Stimulated activated naive CD4-positive, alpha-beta T cell (primary cell): ENCODE measurements around the gene COPZ2.
"Not testable (repeated sequence)": the region's sequence is repeated elsewhere in the genome, so short reads cannot be mapped to it uniquely, and the experiment has no call there.

Source experiments
- DNase-seq, 6 experiments: peaks; one replicate each; lab custom pipeline; 2025; lab: John Stamatoyannopoulos, UW

Gene COPZ2

GRCh38 chr17:48037036-48037837 is at the start of gene COPZ2:
Gene COPZ2, minus strand, starts transcription at chr17:48037797. Its CDS starts 20 bp downstream, at chr17:48037777.
- peak; percentile 42 to 66 (median 50) for DNase-seq

GRCh38 chr17:48084932-48085331 is 47.3 kb upstream of the COPZ2 start:
- DNase-seq, result no peak

GRCh38 chr17:48081858-48082257 is 44.3 kb upstream of the COPZ2 start:
- DNase-seq, result no peak

- DNase-seq, result not testable (repeated sequence)
Observed at GRCh38 chr17:48077152-48077551, 39.6 kb upstream of the COPZ2 start.

- peak; percentile 34 to 77 (median 66) for DNase-seq
Observed at GRCh38 chr17:48074322-48075081, 36.9 kb upstream of the COPZ2 start.

GRCh38 chr17:48073566-48074094 is 36.0 kb upstream of the COPZ2 start:
- DNase-seq, result not testable (repeated sequence)

GRCh38 chr17:48072811-48073210 is 35.2 kb upstream of the COPZ2 start:
- DNase-seq, result not testable (repeated sequence)

- no peak for DNase-seq
Observed at GRCh38 chr17:48071654-48072053, 34.1 kb upstream of the COPZ2 start.

GRCh38 chr17:48070195-48070594 is 32.6 kb upstream of the COPZ2 start:
- no peak for DNase-seq

- DNase-seq, result no peak
Observed at GRCh38 chr17:48068491-48068961, 30.9 kb upstream of the COPZ2 start.

GRCh38 chr17:48067808-48068207 is 30.2 kb upstream of the COPZ2 start:
- DNase-seq, result not testable (repeated sequence)

- no peak for DNase-seq
Observed at GRCh38 chr17:48067245-48067644, 29.6 kb upstream of the COPZ2 start.

GRCh38 chr17:48066656-48067055 is 29.1 kb upstream of the COPZ2 start:
- DNase-seq, result no peak

- DNase-seq, result no peak
Observed at GRCh38 chr17:48066192-48066591, 28.6 kb upstream of the COPZ2 start.

GRCh38 chr17:48064638-48065037 is 27.0 kb upstream of the COPZ2 start:
- no peak for DNase-seq

- DNase-seq, result no peak
Observed at GRCh38 chr17:48062273-48062672, 24.7 kb upstream of the COPZ2 start.

GRCh38 chr17:48060249-48060648 is 22.7 kb upstream of the COPZ2 start:
- no peak for DNase-seq

GRCh38 chr17:48059125-48059668 is 21.6 kb upstream of the COPZ2 start:
- DNase-seq, result no peak

- DNase-seq, result no peak
Observed at GRCh38 chr17:48058393-48059124, 21.0 kb upstream of the COPZ2 start.

GRCh38 chr17:48057626-48058025 is 20.0 kb upstream of the COPZ2 start:
- no peak for DNase-seq

- DNase-seq, result no peak
Observed at GRCh38 chr17:48056879-48057278, 19.3 kb upstream of the COPZ2 start.

GRCh38 chr17:48056246-48056745 is 18.7 kb upstream of the COPZ2 start:
- DNase-seq, result no peak
